ENCODE results near the gene STAMBP.

DNA sequence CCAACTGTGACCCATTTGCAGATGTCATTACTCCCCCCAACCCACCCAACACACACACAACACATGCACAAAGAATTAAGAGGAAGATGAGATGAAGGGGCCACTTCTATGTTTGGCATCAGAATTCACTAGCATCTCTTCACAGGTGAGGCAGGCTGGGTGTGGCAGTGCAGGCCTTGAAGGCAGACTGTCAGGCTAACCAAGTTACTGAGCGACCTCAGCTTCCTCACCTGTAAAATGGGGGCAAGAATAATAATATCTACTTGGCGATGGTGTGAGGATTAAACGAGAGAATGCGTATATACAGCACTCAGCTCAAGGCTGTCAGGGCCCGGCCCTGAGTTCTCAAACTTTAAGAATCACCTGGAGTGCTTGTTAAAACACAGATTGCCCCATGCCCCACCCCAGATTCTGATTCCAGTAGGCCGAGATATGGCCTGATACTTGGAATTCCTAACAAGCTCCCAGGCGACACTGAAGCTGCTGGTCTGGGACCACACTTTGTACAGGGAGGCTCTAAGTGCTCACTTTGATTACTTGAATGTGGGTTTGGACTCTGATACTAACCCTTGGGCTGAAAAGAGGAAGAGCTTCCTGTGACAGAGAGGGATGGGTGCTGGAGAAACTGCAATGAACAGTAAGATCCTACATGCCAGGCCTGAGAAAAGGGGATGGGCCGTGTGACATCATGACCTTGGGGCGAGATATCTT is 65.2 kb downstream of the STAMBP start:
- TF ChIP-seq, protein P1, sequence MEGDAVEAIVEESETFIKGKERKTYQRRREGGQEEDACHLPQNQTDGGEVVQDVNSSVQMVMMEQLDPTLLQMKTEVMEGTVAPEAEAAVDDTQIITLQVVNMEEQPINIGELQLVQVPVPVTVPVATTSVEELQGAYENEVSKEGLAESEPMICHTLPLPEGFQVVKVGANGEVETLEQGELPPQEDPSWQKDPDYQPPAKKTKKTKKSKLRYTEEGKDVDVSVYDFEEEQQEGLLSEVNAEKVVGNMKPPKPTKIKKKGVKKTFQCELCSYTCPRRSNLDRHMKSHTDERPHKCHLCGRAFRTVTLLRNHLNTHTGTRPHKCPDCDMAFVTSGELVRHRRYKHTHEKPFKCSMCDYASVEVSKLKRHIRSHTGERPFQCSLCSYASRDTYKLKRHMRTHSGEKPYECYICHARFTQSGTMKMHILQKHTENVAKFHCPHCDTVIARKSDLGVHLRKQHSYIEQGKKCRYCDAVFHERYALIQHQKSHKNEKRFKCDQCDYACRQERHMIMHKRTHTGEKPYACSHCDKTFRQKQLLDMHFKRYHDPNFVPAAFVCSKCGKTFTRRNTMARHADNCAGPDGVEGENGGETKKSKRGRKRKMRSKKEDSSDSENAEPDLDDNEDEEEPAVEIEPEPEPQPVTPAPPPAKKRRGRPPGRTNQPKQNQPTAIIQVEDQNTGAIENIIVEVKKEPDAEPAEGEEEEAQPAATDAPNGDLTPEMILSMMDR (IDR thresholded peaks at IDR 0.05; ENCODE audit: low read depth, low read length, poor library complexity, severe bottlenecking): no peak
- no peak for TF ChIP-seq EZH2phosphoT487 (IDR thresholded peaks at IDR 0.05; ENCODE audit: borderline replicate concordance, low read length)

Measured in DOHH2 (cell line).